Neural cell (in vitro differentiated cells): ENCODE results near the gene ESYT3. TPM values are rescaled to one million over a fixed set of nuclear protein-coding genes. Genes with fewer than 3 reads are reported as not detected.

ENCODE experiments used
- H2AFZ ChIP-seq: fragments of 200-600, 300-800 bp; sonication (generic), shearing (Covaris generic); 2 replicates; pipeline ENCODE4 v1.6.0; 2014; ENCODE audit warnings: low read depth, mild to moderate bottlenecking, antibody characterized with exemption, low read length, moderate library complexity
- H3F3A ChIP-seq: fragments of 200-600 bp; shearing (Covaris generic); 2 replicates; pipeline ENCODE4 v1.6.1; 2016; ENCODE audit warnings: mild to moderate bottlenecking, moderate library complexity, mixed read lengths, antibody characterized with exemption, low read length; ENCODE audit not compliant: insufficient read depth, poor library complexity, severe bottlenecking
- H3K27ac ChIP-seq: fragments of 200-600, 300-800 bp; sonication (generic), shearing (Covaris generic); 2 replicates; pipeline ENCODE4 v1.5.1; 2014; ENCODE audit warnings: mild to moderate bottlenecking, low read length, moderate library complexity
- H3K27me3 ChIP-seq: fragments of 300-800, 200-600 bp; sonication (generic), shearing (Covaris generic); 2 replicates; pipeline ENCODE4 v1.6.0; 2014; ENCODE audit warnings: mild to moderate bottlenecking, low read depth, low read length, moderate library complexity; ENCODE audit not compliant: insufficient read depth
- H3K36me3 ChIP-seq: fragments of 300-800, 200-600 bp; sonication (generic), shearing (Covaris generic); 2 replicates; pipeline ENCODE4 v1.5.1; 2014; ENCODE audit warnings: mild to moderate bottlenecking, antibody characterized with exemption, low read length, moderate library complexity; ENCODE audit not compliant: insufficient read depth
- H3K4me2 ChIP-seq: fragments of 300-800, 200-600 bp; sonication (generic), shearing (Covaris generic); 2 replicates; pipeline ENCODE4 v1.6.0; 2014; ENCODE audit warnings: mild to moderate bottlenecking, low read length
- H3K4me3 ChIP-seq: fragments of 300-800, 200-600 bp; sonication (generic), shearing (Covaris generic); 2 replicates; pipeline ENCODE4 v1.5.1; 2014; ENCODE audit warnings: mild to moderate bottlenecking, low read length, moderate library complexity
- H3K79me2 ChIP-seq: fragments of 200-600 bp; shearing (Covaris generic); replicated peaks from 2 replicates; pipeline ENCODE4 v1.6.0; 2014; ENCODE audit warnings: mild to moderate bottlenecking, low read length, moderate library complexity; ENCODE audit not compliant: insufficient read depth
- H3K9ac ChIP-seq: fragments of 300-800, 200-600 bp; sonication (generic), shearing (Covaris generic); 2 replicates; pipeline ENCODE4 v1.6.1; 2016; ENCODE audit warnings: mild to moderate bottlenecking, low read length, mixed read lengths
- H3K9me2 ChIP-seq: fragments of 200-600 bp; shearing (Covaris generic); 2 replicates; pipeline ENCODE4 v1.6.1; 2016; ENCODE audit warnings: mild to moderate bottlenecking, low read length, mixed read lengths; ENCODE audit not compliant: insufficient read depth
- H3K9me3 ChIP-seq: fragments of 200-600, 300-800 bp; sonication (generic), shearing (Covaris generic); 2 replicates; pipeline ENCODE4 v1.6.1; 2016; ENCODE audit warnings: mild to moderate bottlenecking, mixed run types, low read length, moderate library complexity, mixed read lengths
- H4K20me1 ChIP-seq: fragments of 200-600 bp; shearing (Covaris generic); 2 replicates; pipeline ENCODE4 v1.6.1; 2016; ENCODE audit warnings: mild to moderate bottlenecking, mixed run types; ENCODE audit not compliant: insufficient read depth
- EP300 ChIP-seq: fragments of 450-650 bp; conservative IDR thresholded peaks from 2 replicates; pipeline ENCODE4 v1.6.1; 2014; ENCODE audit warnings: antibody characterized with exemption, mild to moderate bottlenecking, moderate library complexity; ENCODE audit not compliant: poor library complexity, severe bottlenecking
- EZH2 ChIP-seq: fragments of 200-600, 300-800 bp; shearing (Covaris generic), sonication (generic); IDR thresholded peaks from 2 replicates; pipeline ENCODE4 v1.6.1; 2014; ENCODE audit warnings: antibody characterized with exemption, low read length, borderline replicate concordance, mild to moderate bottlenecking; ENCODE audit not compliant: insufficient read depth, poor library complexity, severe bottlenecking
- MXI1 ChIP-seq: fragments of 450-650 bp; conservative IDR thresholded peaks from 2 replicates; pipeline ENCODE4 v1.6.1; 2014; ENCODE audit warnings: antibody characterized with exemption, mild to moderate bottlenecking; ENCODE audit not compliant: poor library complexity, severe bottlenecking
- POLR2AphosphoS5 ChIP-seq: IDR thresholded peaks from 2 replicates; pipeline ENCODE4 v1.6.1; 2012
- RAD21 ChIP-seq: fragments of 450-650 bp; conservative IDR thresholded peaks from 2 replicates; pipeline ENCODE4 v1.6.1; 2014; ENCODE audit warnings: antibody characterized with exemption, mild to moderate bottlenecking, moderate library complexity
- SMC3 ChIP-seq: fragments of 450-650 bp; conservative IDR thresholded peaks from 2 replicates; pipeline ENCODE4 v1.6.1; 2014; ENCODE audit warnings: antibody characterized with exemption, mild to moderate bottlenecking, moderate library complexity; ENCODE audit not compliant: poor library complexity
- TAF1 ChIP-seq: IDR thresholded peaks from 2 replicates; pipeline ENCODE4 v1.6.1; 2012; ENCODE audit warnings: low read depth
- polyA plus RNA-seq: library from polyadenylated mRNA; depleted of rRNA; stranded (reverse); fragments of >200 nt; gene quantifications from 2 replicates; pipeline ENCODE4 v1.2.3, GENCODE V29; 2014
- TF ChIP-seq, protein P1 (sequence below): IDR thresholded peaks from 2 replicates; pipeline ENCODE4 v1.6.1; 2012; ENCODE audit warnings: borderline replicate concordance
- TF ChIP-seq, protein P2 (sequence below): fragments of 450-650 bp; IDR thresholded peaks from 2 replicates; pipeline ENCODE4 v1.5.1; 2014; ENCODE audit warnings: antibody characterized with exemption, mild to moderate bottlenecking, moderate library complexity; ENCODE audit not compliant: poor library complexity, severe bottlenecking

ESYT3 gene
- polyA plus RNA-seq, 1 donor from 2014 or later: 0.33 TPM

DNA sequence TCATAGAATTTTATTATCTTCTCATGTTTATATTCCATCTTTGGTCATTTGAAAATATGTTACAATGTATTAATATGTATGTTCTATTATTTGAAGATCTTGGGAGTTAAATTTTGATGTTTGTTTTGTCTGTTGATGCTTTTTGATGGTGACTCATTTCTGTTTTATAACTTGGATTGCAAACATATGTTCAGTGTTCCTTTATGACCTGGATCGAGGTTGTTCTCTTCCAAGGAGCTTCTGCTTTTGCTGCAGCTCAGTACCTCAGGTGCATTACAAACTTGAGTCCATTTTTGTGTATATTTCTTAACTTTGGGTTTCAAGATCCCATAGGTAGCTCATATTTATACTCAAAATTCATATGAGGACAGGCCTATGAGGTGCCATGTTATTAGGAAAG, 37.1 kb downstream of the ESYT3 start:
- Histone ChIP-seq H3K9me2 (no peaks in the 10 kb centered on the region), H3F3A (no peaks in the 10 kb centered on the region), H3K4me2 (no peak overlapping the region), H4K20me1 (no peaks in the 10 kb centered on the region), H3K36me3 (no peaks in the 10 kb centered on the region), H3K27ac (no peak overlapping the region), H3K9ac (no peak overlapping the region), H3K27me3 (no peaks in the 10 kb centered on the region), H3K79me2 (no peaks in the 10 kb centered on the region), H2AFZ (no peak overlapping the region), H3K9me3 (no peaks in the 10 kb centered on the region), H3K4me3 (no peak overlapping the region)
- TF ChIP-seq SMC3 (no peak), MXI1 (no peak), EP300 (no peak), POLR2AphosphoS5 (no peak), EZH2 (no peak), RAD21 (no peak), TAF1 (no peak)
- TF ChIP-seq, protein P1, sequence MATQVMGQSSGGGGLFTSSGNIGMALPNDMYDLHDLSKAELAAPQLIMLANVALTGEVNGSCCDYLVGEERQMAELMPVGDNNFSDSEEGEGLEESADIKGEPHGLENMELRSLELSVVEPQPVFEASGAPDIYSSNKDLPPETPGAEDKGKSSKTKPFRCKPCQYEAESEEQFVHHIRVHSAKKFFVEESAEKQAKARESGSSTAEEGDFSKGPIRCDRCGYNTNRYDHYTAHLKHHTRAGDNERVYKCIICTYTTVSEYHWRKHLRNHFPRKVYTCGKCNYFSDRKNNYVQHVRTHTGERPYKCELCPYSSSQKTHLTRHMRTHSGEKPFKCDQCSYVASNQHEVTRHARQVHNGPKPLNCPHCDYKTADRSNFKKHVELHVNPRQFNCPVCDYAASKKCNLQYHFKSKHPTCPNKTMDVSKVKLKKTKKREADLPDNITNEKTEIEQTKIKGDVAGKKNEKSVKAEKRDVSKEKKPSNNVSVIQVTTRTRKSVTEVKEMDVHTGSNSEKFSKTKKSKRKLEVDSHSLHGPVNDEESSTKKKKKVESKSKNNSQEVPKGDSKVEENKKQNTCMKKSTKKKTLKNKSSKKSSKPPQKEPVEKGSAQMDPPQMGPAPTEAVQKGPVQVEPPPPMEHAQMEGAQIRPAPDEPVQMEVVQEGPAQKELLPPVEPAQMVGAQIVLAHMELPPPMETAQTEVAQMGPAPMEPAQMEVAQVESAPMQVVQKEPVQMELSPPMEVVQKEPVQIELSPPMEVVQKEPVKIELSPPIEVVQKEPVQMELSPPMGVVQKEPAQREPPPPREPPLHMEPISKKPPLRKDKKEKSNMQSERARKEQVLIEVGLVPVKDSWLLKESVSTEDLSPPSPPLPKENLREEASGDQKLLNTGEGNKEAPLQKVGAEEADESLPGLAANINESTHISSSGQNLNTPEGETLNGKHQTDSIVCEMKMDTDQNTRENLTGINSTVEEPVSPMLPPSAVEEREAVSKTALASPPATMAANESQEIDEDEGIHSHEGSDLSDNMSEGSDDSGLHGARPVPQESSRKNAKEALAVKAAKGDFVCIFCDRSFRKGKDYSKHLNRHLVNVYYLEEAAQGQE: no peak
- TF ChIP-seq, protein P2, sequence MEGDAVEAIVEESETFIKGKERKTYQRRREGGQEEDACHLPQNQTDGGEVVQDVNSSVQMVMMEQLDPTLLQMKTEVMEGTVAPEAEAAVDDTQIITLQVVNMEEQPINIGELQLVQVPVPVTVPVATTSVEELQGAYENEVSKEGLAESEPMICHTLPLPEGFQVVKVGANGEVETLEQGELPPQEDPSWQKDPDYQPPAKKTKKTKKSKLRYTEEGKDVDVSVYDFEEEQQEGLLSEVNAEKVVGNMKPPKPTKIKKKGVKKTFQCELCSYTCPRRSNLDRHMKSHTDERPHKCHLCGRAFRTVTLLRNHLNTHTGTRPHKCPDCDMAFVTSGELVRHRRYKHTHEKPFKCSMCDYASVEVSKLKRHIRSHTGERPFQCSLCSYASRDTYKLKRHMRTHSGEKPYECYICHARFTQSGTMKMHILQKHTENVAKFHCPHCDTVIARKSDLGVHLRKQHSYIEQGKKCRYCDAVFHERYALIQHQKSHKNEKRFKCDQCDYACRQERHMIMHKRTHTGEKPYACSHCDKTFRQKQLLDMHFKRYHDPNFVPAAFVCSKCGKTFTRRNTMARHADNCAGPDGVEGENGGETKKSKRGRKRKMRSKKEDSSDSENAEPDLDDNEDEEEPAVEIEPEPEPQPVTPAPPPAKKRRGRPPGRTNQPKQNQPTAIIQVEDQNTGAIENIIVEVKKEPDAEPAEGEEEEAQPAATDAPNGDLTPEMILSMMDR: no peak

DNA sequence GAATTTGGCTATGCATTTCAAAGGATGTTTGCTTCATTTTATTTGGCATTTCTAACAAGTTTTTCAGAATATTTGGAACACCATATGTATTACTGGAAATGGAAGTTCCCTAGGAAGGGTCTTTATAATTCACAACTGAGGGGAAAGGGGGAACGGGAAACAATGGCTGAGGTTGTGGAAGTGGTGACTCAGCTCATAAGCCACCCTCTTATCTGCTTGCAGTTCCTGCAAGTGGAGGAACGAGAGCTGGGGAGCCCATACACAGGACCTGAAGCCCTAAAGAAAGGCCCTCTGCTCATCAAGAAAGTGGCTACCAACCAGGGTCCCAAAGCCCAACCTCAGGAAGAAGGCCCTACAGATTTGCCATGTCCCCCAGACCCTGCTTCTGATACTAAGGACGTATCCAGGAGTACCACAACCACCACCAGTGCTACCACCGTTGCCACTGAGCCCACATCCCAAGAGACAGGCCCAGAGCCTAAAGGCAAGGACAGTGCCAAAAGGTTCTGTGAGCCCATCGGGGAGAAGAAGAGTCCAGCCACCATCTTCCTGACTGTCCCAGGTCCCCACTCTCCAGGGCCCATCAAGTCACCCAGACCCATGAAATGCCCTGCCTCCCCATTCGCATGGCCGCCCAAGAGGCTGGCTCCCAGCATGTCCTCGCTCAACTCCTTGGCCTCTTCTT, 37.9 kb downstream of the ESYT3 start:
- Histone ChIP-seq H3K79me2 (no peaks in the 10 kb centered on the region), H3K4me2 (no peak overlapping the region), H2AFZ (no peak overlapping the region), H3K9ac (no peak overlapping the region), H3K36me3 (no peaks in the 10 kb centered on the region), H4K20me1 (no peaks in the 10 kb centered on the region), H3K9me3 (no peaks in the 10 kb centered on the region), H3K27ac (no peak overlapping the region), H3K9me2 (no peaks in the 10 kb centered on the region), H3F3A (no peaks in the 10 kb centered on the region), H3K4me3 (no peak overlapping the region), H3K27me3 (no peaks in the 10 kb centered on the region)
- no peak for TF ChIP-seq TAF1
- no peak for TF ChIP-seq EZH2
- TF ChIP-seq MXI1: no peak
- no peak for TF ChIP-seq POLR2AphosphoS5
